CD4-positive, alpha-beta T cell treated with Interferon gamma for 1 hour (primary cell): ENCODE results near the gene EVA1C.
"Not testable (repeated sequence)": the region's sequence is repeated elsewhere in the genome, so short reads cannot be mapped to it uniquely, and the experiment has no call there.

Experiments used
- DNase-seq: peaks from one replicate; pipeline ENCODE4 v3.0.0-alpha.2; 2020

The EVA1C gene

GRCh38 chr21:32463889-32464300, 51.4 kb downstream of the EVA1C start:
- no peak for DNase-seq

- DNase-seq = no peak
Observed at GRCh38 chr21:32467291-32467690, 54.8 kb downstream of the EVA1C start.

DNA sequence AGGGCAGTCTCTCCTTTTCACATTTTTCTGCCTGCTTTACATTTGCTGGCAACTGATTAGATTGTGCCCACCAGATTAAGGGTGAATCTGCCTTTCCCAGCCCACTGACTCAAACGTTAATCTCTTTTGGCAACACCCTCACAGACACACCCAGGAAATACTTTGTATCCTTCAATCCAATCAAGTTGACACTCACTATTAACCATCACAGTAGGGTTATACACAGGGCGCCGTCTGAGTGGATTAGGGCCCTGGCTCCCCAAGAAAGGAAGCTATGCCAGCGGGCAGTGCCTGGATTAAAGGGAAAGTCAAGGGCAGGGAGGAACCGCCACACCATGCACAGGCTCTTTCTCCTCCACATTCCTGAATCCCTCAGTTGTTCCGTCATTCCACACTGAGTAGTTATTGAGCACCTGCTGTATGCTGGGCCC, 56.2 kb downstream of the EVA1C start:
- no peak for DNase-seq

DNA sequence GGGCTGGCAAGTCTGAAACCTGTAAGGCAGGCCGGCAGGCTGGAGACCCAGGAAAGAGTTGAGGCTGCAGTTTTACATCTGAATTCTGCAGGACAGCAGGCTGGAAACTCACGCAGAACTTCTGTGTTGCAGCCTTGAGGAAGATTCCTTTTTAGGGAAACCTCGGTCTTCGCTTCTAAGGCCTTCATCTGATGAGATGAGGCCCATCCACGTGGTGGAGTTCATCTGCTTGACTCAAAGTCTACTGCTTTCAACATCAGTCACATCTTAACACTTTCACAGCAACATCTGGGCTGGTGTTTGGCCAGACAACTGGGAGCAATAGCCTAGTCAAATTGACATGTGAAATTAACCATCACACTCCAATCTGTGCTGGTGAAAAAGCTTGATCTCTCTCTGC, 57.1 kb downstream of the EVA1C start:
- DNase-seq = no peak

GRCh38 chr21:32470206-32470605, 57.7 kb downstream of the EVA1C start:
- no peak for DNase-seq

GRCh38 chr21:32472890-32473765, 60.6 kb downstream of the EVA1C start:
- no peak for DNase-seq

DNA sequence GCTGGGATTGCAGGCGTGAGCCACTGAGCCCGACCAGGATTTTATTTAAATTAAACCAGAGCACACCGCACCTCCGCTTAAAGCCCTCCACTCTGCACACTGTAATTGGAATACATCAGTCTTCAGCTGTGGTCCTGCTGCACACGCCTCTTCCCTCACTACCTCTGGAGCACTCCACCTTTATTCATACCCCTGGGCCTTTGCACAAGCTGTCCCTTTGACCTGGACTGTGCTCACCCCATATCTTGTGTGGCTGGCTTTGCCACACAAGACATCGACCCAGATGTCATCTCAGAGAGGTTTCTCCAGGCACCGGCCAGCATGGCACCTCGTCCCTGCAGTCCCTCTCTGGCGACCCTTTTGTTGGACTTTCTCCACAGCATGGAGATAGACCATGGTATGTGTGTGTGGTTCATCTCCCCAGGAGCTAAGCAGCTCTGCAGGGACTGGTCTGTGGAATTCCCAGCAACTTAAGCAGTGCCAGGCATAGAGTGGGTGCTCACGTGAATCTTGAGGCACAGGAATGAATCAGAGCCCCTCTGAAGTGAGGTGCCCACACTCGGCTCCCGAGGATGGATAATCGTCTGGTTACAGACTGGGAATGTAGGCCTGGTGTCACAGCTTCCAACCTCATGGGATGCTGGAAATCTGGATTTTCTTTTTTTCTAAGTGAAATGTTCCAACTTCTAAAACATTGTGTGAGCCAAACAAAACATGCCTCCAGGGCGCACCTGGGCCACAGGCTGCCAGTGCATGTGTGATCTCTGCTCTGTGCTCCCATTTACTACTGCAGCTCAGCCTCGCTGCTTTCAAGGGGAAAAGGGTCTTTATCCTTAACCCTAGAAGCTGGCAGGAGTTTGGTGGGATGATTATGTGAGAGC, 61.9 kb downstream of the EVA1C start:
- no peak for DNase-seq

- DNase-seq = no peak
Observed at GRCh38 chr21:32475162-32475812, 62.8 kb downstream of the EVA1C start.

GRCh38 chr21:32476661-32477423, 64.3 kb downstream of the EVA1C start:
- DNase-seq = no peak

GRCh38 chr21:32477424-32477745, 64.9 kb downstream of the EVA1C start:
- DNase-seq = no peak

DNA sequence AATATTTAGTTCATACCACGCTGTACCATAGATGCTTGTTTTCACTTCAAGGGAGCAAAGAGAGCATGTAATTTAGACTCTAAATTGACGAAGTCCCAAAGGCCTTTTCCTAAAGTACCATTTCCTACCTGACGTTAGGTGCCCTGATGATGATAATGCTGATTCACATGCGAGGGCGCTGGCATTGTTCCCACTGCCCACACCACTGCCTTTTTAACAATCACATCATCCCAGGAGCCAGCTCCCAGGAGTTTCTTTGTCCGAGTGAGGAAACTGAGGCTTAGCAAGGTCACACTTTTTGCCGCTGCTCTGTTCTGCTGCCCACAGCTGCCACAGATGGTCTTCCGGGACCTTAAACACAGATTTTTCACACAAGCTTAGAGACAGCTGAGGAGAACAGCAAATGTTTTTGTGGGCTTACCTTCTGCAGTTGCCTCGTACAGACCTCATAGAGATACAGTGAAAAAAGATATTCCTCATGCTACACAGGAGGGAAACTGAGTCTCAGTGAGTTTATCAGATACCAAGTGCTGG, 69.4 kb downstream of the EVA1C start:
- no peak for DNase-seq

DNA sequence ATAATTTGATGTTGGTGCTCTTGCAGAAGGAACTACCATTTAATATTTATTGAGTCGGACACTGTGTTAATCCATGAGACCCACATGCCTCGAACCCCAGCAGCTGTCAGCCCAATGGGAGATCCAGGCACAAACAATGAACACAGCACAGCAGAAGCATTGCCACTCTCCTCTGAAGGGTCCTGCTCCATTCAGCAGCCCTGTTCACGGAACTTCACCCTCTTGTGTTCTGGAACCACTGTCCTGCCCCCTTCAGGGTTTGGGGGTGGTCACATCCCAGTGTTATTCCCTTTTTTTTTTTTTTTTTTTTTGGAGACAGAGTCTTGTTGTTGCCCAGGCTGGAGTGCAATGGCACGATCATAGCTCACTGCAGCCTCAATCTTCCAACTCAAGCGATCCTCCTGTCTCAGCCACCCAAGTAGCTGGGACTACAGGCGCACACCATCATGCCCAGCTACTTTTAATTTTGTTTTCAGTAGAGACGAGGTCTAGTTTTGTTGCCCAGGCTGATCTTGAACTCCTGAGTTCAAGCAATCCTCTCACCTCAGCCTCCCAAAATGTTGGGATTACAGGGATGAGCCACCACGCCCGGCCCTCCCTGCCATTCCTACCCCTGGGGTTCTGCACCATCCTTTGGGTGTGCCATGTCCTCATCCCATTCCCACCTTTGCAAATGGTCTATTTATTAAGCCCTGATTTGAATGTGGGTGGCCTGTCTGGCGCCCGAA, 70.2 kb downstream of the EVA1C start:
- no peak for DNase-seq

- DNase-seq = no peak
Observed at GRCh38 chr21:32483293-32483595, 70.7 kb downstream of the EVA1C start.

DNA sequence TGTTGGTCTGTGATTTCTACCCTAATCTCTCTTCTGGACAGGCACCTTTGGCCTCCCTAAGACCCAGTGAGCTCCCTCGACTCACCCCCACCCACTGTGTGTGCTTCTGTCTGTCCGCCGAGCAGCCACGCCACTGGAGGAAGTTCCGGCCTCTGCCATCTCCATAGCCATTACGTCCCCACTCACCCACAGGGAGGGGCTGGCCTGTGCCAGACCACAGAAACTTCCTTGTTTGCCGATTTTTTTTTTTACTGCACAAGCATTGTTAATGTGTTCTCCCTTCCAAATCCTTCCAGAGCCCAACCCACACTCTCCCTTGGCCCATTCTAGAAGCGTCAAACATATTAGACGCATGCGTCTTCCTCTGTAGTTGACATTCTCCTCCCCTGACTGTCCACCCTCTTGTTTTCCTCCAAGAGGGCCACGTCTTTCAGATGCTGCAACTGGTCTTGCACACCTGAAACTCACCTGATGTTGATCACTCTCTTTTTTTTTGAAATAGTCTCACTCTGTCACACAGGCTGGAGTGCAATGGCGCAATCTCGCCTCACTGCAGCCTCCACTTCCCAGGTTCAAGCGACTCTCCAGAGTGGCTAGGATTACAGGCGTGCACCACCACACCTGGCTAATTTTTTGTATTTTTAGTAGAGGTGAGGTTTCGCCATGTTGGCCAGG, 72.3 kb downstream of the EVA1C start:
- DNase-seq = peak; percentile 12

- DNase-seq = no peak
Observed at GRCh38 chr21:32492376-32492775, 79.9 kb downstream of the EVA1C start.

- no peak for DNase-seq
Observed at GRCh38 chr21:32494934-32495709, 82.6 kb downstream of the EVA1C start.

DNA sequence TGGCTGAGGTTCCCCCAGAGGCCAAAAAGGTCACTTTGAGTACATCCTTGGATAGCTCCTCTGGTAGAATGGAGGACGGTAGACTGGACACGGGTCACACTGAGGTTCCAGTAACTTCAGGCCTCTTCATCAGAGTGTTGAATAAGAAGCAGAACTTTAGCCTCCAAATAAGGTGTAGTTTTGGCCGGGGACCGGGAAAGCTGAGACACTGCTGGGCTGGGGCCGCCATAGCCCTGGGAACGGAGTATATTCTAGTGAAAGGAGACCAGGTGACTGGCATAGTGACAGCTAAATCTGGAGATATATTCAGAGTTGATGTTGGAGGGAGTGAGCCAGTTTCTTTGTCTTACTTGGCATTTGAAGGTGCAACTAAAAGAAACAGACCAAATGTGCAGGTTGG, 84.1 kb downstream of the EVA1C start:
- no peak for DNase-seq

- DNase-seq = no peak
Observed at GRCh38 chr21:32499249-32500055, 86.9 kb downstream of the EVA1C start.

DNA sequence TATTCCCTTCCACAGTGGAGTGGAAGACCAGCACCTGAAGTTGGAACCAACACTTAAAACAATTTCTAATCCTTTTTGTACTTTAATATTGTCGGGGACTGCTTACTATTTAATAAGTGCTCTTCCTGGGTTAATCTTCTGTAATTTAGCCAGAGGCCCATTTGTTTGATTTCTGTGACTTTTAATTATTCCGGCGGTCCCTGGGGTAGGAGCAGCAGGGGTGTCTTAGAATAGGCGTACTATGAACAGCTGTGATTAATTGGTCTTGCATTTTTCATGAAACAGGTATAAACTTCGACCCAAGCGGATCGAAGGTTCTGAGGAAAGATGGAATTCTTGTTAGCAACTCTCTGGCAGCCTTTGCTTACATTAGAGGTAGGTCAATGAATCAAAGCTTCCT, 91.1 kb downstream of the EVA1C start:
- DNase-seq = not testable (repeated sequence)

DNA sequence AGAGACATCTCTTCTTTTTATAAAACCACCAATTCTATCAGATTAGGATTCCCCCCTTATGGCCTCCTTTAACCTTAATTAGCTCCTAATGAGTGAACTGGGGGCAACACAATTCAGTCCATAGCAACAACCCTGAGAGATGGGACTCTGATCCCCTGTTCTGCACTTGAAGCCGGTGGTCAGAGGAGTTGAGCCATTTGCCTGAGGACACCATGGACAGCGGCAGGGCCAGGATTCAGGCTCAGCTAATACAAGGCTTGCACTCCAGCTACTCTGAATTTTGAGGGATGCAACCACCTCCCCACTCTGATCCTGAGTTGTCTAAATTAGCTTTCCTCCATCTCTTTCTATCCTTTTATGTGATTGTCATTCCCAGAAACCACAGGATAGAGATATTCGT, 93.3 kb downstream of the EVA1C start:
- DNase-seq = not testable (repeated sequence)
